Measurements from ENCODE around the gene CACNB4.
A peak's percentile ranks its signal among the peaks of the same experiment; 100 is the strongest.

Gene CACNB4

DNA sequence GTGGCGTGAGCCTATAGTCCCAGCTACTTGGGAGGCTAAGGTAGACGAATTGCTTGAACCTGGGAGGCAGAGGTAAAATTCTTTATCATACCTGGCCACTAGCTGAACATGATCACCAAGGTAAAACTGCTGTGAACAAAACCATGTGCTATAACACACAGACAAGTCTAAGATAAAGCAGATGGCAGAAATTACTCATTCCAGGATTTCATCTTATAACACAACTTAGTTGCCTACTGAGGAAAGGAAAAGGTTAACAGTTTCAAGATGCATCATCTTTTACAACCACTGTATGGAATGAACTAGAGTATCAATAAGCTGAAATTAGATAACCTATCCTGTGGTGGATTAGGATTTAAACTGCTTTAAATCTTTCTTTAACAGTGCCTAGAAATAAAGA lies 278.9 kb downstream of the CACNB4 start:
- TF ChIP-seq, protein P1, sequence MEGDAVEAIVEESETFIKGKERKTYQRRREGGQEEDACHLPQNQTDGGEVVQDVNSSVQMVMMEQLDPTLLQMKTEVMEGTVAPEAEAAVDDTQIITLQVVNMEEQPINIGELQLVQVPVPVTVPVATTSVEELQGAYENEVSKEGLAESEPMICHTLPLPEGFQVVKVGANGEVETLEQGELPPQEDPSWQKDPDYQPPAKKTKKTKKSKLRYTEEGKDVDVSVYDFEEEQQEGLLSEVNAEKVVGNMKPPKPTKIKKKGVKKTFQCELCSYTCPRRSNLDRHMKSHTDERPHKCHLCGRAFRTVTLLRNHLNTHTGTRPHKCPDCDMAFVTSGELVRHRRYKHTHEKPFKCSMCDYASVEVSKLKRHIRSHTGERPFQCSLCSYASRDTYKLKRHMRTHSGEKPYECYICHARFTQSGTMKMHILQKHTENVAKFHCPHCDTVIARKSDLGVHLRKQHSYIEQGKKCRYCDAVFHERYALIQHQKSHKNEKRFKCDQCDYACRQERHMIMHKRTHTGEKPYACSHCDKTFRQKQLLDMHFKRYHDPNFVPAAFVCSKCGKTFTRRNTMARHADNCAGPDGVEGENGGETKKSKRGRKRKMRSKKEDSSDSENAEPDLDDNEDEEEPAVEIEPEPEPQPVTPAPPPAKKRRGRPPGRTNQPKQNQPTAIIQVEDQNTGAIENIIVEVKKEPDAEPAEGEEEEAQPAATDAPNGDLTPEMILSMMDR (IDR thresholded peaks at IDR 0.05), result no peak

DNA sequence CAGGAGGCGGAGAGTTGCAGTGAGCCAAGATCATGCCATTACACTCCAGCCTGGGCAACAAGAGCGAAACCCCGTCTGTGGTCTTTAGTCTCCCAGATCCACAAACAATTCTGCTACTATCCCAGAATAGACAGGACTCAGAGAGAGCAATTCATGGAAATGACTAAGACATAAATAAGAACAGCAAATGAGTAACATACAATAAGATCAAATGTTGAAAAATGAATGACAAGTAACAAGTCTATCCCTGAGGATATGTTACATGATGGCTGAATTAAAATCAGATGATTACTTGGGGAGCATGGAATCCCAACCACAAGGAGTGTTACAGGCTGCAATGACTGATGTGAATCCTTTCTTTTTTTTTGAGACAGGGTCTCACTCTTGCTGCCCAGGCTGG lies 280.9 kb downstream of the CACNB4 start:
- TF ChIP-seq, protein P1 (IDR thresholded peaks at IDR 0.05), result no peak

DNA sequence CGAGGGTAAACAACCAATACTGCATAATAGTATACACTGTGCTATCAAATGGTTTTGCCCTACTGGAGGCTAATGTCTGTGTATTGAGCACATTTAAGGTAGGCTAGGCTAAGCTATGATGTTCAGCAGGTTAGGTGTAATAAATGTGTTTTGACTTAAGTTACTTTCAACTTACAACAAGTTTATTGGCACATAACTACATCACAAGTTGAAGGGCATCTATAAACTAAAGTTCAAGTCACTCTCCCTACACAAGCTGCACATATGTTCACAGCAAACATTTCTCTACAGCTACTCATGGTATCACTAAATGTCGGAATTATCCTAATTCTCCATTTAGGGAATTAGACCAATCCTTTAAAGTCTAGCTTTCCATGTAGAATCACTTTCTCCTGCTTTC lies 282.0 kb downstream of the CACNB4 start:
- TF ChIP-seq, protein P1 (IDR thresholded peaks at IDR 0.05), result no peak

DNA sequence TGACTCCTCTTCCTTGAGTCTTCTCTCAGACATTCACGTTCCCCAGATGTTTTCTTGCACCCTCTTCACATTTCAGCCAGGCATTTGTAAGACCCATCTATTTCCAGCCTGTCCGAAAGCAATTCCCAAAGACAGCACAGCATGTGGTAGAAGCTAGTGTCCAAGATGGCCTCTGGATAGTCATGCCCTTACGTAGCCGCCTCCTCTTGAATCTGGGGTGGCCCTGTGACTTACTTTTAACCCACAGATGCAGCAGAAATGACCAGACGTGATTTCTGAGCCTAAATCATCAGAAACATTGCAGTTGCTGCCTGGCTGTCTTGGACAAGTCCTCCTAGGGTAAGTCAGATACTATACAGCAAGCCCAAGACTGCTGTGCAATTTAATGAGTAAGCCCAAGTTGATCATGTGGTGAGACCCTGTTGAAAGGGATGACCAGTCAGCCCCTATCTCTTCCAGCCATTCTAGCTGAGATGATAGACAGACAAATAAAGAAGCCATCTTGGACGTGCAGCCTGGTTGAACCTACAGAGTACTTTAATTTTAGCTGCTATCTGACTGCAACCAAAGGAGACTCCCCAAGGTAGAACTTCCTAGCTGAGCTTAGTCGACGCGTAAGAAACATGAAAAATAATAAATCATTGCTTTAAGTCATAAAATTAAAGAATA lies 282.9 kb downstream of the CACNB4 start:
- TF ChIP-seq, protein P1 (IDR thresholded peaks at IDR 0.05), result no peak

DNA sequence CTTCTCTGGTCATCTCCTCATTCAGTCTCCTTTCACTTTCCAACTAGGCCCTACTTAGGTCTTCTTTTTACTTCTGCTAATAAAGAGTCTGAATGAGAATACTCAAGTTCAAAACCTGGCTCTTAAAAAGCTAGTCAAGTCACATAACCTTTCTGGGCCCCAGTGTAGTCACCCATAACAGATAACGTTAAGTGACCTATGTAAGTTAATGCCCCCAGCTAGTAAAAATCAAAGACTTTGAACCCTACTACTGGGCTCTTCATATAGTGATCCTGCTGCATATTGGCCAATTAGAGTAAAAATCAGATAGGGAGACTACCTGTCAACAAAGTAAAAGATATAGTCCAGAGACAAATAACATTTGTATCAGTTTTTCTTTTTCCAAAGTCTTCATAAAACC lies 288.4 kb downstream of the CACNB4 start:
- TF ChIP-seq, protein P1 (IDR thresholded peaks at IDR 0.05), result no peak

DNA sequence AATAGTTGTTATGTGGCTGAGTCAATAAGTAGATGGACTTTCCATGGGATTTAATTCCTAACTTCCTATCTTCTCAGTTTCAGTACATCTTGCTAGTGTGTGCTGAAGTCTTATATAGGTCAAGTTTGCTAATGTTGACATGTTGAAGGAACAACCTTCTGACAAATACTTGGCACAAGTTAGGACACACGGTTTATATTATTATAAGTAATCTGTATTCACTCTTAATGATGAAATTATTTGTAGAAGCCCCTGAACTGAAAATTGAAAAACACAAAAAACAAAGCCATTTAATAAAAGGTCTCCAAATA lies 289.8 kb downstream of the CACNB4 start:
- TF ChIP-seq, protein P1 (IDR thresholded peaks at IDR 0.05), result no peak

DNA sequence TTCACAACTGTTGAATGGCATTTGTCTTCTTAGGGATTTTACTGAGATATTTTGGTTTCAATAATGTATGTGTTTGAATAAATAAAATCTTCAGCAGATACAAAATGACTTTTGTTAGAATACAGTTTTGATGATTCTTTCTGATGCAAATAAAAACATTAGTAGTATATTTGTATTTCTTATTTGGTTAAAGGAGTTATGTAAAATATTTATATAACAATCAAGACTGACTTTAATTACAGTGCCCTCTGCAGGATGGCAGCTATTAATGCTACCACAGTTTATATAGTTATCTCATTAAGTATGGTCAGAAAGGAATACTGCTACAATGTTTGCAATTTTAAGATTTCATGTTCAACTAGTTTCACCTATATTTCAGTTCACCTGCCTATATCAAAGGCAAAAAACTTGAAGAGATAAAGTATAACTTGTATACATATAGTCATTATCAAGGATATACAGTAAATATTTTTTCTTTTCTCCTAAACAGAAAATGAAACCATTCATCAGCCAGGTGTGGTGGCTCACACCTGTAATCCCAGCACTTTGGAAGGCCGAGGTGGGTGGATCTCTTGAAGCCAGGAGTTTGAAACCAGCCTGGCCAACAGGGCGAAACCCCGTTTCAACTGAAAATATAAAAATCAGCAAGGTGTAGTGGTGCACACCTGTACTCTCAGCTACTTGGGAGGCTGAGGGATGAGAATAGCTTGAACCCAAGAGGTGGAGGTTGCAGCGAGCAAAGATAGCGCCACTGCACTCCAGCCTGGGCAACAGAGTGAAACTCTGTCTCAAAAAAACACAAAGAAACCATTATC lies 290.4 kb downstream of the CACNB4 start:
- TF ChIP-seq, protein P1 (IDR thresholded peaks at IDR 0.05), result peak; percentile 73
